HG03439 (cell line): ENCODE measurements around the gene STYK1.

Experiments
- ATAC-seq: cut with Tn5 transposase; IDR thresholded peaks from one replicate; pipeline ENCODE4 v1.9.1; 2021; ENCODE audit warnings: mild to moderate bottlenecking, moderate library complexity; ENCODE audit not compliant: unreplicated experiment

STYK1 gene

DNA sequence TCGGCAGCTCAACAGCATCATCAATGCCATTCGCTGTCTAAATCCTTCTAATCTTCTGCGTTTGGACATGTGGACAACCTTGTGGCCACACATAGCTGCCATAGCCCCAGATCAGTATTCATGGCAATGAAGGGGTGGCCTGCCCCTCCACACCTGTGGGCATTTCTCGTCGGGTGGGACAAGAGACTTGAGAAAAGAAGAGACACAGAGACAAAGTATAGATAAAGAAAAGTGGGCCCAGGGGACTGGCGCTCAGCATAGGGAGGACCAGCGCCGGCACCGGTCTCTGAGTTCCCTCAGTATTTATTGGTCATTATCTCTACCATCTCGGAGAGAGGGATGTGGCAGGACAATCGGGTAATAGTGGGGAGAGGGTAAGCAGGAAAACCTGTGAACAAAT, 102.7 kb downstream of the STYK1 start:
- no peak for ATAC-seq
